22Rv1 (cell line): Measurements from ENCODE around the gene SNRNP70.

Experiments
- ZFX ChIP-seq: fragments of 450-650 bp; IDR thresholded peaks from 2 replicates; pipeline ENCODE4 v1.6.1; 2017; ENCODE audit warnings: antibody characterized with exemption, borderline replicate concordance
- TF ChIP-seq, protein P1 (sequence below): fragments of 450-650 bp; IDR thresholded peaks from 2 replicates; pipeline ENCODE4 v1.5.1; 2017; ENCODE audit warnings: mild to moderate bottlenecking

DNA sequence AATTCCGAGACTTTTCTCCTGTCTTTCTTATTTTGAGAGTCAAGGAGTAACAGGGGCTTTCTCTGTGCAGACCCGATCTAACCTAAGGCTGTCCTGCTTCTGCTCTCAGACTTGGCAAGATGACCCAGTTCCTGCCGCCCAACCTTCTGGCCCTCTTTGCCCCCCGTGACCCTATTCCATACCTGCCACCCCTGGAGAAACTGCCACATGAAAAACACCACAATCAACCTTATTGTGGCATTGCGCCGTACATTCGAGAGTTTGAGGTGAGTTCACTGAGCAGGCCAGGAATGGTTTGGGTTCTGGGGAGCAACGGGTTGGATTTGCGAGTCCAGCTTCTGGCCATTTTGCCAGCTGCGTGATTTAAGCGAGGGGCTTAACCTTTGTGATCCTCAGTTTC, 1.0 kb downstream of the SNRNP70 start:
- TF ChIP-seq, protein P1, sequence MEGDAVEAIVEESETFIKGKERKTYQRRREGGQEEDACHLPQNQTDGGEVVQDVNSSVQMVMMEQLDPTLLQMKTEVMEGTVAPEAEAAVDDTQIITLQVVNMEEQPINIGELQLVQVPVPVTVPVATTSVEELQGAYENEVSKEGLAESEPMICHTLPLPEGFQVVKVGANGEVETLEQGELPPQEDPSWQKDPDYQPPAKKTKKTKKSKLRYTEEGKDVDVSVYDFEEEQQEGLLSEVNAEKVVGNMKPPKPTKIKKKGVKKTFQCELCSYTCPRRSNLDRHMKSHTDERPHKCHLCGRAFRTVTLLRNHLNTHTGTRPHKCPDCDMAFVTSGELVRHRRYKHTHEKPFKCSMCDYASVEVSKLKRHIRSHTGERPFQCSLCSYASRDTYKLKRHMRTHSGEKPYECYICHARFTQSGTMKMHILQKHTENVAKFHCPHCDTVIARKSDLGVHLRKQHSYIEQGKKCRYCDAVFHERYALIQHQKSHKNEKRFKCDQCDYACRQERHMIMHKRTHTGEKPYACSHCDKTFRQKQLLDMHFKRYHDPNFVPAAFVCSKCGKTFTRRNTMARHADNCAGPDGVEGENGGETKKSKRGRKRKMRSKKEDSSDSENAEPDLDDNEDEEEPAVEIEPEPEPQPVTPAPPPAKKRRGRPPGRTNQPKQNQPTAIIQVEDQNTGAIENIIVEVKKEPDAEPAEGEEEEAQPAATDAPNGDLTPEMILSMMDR = no peak
- TF ChIP-seq ZFX = no peak
